GM18517 (cell line): ENCODE results near the gene DNAJC6.

Experiments used
- ATAC-seq: cut with Tn5 transposase; IDR thresholded peaks from one replicate; pipeline ENCODE4 v1.9.1; 2021; ENCODE audit warnings: mild to moderate bottlenecking, moderate library complexity; ENCODE audit not compliant: unreplicated experiment

Gene DNAJC6

GRCh38 chr1:65459397-65459768 lies 150.0 kb downstream of the DNAJC6 start:
- ATAC-seq, result peak; percentile 77
